Measurements from ENCODE around the gene TECPR2.

The TECPR2 gene

DNA sequence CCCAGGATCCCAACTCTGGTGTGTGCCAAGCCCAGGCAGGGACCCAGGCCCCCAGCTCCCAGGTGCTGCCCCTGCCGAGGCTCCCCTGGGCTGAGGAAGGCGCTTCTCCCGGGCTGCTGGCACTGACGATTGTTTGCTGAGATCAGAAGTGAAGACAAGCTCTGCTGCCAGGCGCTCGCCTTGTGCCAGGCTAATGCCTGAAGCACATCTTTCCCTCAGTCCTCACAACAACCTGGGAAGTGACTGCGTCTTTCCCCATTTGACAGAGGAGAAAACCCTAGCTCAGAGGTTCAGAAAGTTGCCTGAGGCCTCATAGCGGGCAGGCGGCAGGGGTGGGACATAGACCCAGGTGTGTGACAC is 110.0 kb downstream of the TECPR2 start:
- no peak for DNase-seq

GRCh38 chr14:102473559-102473958 is 110.8 kb downstream of the TECPR2 start:
- DNase-seq = no peak

- DNase-seq = no peak
Measured at GRCh38 chr14:102474934-102475333, 112.2 kb downstream of the TECPR2 start.

DNA sequence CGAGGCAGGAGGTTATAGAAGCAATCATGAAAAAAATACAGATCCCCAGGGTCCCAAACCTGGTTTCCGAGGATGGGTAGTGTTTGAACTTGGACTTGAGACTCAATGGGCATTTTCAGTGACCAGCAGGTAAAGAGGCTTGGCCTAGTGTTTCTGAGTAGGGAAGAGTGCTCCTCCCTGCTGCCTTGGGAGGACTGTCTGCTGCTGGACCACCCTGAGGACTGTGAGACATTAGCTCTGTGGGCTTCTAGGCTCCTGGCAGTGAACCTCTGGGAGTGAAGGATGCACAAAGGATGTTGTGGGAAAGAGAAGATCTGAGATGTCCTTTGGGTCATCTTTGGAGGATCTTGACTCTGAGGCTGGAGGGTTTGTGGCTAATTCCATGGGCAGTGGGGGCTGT is 116.4 kb downstream of the TECPR2 start:
- DNase-seq = no peak

GRCh38 chr14:102479777-102480176 is 117.0 kb downstream of the TECPR2 start:
- DNase-seq = no peak

- DNase-seq = no peak
Measured at GRCh38 chr14:102481371-102481770, 118.6 kb downstream of the TECPR2 start.

GRCh38 chr14:102481791-102482238 is 119.1 kb downstream of the TECPR2 start:
- no peak for DNase-seq

GRCh38 chr14:102484316-102484715 is 121.6 kb downstream of the TECPR2 start:
- DNase-seq = no peak

DNA sequence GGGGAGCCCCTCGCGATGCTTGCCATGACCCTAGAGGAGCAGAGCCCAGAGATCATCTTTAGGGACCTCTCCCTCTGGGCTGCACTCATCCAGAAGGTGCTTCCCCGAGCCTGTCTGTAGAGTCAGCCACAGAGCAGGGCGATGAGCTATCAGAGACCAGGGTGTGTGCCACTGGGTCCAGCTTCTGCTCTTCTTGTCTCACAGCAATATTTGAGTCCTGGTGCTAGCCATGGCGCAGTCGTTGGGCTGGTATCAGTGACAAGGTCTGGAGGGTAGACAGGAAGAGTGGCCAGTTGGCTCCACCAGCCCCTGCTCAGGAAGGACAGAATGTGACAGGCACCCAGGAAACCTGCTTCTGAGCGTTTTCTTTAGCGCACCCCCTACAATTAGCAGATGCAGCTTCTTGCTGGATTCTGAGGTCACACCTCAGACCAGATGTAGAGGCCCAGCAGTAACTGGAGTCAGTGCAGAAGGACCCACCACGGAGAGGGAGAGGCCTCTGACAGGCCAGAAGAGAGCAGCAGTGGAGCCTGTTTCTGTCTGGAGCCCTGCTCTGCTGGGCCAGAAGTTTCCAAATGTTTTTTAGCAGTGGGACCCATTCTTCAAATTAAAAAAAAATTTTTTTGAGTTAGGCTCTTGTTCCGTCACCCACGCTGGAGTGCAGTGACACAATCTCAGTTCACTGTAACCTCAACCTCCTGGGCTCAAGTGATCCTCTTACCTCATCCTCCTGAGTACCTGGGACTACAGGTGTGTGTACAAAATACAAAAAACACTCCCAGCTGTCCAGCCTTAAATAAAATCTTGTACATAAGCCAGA is 123.2 kb downstream of the TECPR2 start:
- DNase-seq = no peak

- DNase-seq = no peak
Measured at GRCh38 chr14:102486513-102487203, 123.9 kb downstream of the TECPR2 start.

DNA sequence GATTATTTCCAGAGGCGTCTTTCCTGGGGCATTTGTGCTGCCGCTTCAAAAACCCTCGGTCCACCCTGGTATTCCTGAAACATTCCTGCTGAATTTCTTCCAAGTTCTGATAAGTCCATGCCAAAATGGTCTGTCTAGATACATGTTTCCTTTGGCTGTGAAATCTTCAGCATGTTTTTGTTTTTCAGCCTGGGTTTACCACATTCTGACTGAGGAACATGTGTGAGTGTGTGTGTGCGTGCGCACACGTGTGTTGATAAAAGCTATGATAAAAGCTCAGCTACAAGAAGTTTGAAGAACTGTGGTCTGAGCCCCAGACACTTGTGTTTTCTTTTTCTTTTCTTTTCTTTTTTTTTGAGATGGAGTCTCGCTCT is 124.5 kb downstream of the TECPR2 start:
- no peak for DNase-seq

DNA sequence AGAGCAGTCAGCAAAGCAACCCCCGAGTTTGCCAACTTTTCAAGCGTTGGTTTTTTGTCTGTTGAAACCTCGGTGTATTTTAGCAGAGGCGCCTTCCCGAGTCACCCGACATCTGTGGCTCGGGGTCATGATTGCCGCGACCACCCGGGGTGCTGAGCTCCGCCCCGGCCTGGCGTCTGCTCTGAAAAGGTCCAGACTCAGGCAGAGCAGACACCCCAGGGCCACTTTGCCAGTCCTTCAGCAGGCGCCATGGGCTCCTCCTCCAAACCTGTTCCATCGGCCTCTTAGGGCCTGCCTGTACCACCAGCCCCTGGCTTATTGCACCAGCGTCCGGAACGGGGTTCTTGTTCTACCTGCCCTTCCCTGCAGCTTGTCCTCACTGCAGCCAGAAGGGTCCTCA is 127.7 kb downstream of the TECPR2 start:
- no peak for DNase-seq

DNA sequence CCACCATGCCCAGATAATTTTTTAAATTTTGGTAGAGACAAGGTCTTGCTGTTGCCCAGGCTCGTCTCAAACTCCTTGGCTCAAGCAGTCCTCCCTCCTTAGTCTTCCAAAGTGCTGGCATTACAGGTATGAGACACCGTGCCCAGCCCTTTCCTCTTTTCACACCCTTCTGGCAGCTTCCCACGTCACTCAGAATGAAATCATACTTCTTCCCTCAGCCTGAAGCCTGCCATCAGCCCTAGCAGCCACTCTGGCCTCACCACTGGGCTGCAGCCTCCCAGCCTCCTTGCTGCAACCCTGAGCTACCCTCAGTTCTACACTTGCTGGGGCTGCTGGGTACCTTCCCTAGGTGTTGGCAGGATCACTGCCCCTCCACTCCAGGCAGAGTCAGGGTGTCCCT is 128.6 kb downstream of the TECPR2 start:
- no peak for DNase-seq

DNA sequence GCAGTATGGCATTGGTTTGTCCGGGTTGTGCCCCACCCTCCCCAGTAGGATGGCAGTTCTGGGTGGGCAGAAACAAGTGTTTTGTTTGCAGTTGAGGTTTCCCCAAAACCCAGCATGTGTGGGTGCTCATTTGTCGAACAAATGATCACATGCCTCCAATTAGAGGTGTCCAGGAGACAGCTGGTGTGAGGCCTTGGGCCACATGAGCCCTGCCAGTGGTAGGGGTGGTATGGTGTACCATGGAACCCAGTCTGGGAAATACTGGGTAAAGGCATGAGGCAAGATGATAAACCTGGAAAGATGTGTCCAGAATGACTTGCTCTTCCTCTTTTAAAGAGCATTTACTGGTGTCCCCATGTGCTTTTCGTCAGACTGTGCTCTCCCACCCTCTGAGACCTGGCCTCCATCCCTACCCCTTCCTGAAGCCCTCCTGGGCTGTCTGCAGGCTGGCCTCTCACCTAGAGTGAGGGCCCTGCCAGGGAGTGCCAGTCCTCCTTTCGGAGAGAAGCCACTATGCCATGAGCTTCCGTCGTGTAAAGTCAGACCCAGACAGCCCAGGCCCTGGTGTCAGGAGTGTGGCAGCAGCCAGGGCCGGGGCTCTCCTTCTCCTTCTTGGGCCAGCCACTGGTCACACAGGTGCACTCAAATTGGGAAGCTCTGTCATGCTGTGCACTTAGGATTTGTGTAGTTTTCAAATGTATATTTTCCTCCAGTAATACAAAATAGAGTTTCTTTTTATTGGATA is 129.2 kb downstream of the TECPR2 start:
- DNase-seq = no peak

DNA sequence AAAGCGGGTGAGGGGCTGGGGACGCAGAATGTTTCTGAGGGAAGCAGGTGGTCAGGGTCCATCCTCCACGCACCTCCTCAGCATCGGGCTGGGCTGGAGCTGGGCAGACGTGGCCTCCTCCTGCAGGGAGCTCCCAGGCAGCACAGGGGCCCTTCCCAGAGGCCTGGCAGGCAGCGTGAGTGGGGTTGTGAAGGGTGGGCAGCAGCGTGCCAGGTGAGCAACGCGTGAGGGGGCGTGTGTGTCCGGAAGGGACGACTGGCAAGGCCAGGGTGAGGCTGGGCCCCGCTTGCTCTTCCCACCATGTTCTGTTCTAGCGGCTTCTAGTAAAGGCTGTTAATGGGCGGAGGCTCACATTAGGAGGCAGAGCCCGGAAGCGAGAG is 129.8 kb downstream of the TECPR2 start:
- no peak for DNase-seq

DNA sequence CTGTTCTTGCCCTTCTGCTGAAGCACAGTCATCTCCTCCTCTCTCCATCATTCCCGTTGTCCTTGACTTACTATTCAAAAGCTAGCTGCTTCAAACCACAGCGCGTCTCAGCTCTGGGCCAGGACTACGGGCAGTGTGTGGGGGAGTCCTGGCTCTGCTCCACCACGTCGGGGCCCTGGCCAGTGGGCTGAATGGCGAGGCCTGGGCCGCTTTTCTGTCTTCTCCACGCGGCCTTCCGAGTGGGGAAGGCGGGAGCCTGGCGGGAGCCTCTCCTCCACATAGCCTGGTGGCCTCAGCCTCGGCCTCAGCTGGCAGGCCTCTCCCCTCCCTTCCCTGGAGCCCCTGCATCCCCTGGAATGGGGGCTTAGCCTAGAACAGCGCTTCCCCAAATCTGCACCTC is 130.4 kb downstream of the TECPR2 start:
- DNase-seq = no peak

GRCh38 chr14:102493585-102493984 is 130.8 kb downstream of the TECPR2 start:
- DNase-seq = no peak

GRCh38 chr14:102495491-102496330 is 133.0 kb downstream of the TECPR2 start:
- no peak for DNase-seq

- DNase-seq = no peak
Measured at GRCh38 chr14:102496331-102496691, 133.6 kb downstream of the TECPR2 start.

DNA sequence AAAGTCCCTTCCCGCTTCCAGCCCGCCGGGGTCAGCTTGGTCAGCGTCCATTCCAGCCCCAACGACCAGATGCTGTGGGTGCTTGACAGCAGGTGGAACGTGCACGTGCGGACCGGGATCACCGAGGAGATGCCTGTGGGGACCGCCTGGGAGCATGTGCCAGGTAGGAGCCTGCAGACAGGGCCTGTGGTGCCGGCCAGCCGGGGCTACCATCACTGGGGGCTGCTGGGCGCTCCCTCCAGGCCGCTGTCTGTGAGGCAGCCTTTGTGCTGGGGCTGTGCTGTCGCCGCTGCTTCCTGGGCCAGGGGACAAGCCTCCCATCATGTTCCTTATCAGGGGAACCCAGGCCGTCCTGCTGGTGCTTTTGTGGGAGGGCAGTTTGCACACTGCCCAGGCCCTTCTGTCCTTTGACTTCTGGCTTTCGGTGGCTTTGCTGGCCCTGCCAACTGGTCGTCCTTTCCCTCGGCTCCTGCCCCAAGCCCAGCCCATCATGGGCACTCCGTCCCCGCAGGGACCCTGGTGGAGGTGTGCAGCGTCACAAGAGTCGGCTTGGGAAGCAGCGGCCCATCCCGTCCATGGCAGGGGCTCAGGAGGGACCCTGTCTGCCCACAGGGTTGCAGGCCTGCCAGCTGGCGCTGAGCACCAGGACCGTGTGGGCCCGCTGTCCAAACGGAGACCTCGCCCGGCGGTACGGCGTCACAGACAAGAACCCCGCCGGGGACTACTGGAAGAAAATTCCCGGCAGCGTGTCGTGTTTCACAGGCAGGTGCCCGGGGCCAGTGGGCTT is 134.4 kb downstream of the TECPR2 start:
- DNase-seq = no peak

- no peak for DNase-seq
Measured at GRCh38 chr14:102497998-102498677, 135.4 kb downstream of the TECPR2 start.

All from CD4-positive, alpha-beta T cell treated with Interleukin-4 for 1 hour (primary cell).